Midbrain (tissue), 1 donor: ENCODE results near the gene GNAL.
"Not testable (repeated sequence)": the region's sequence is repeated elsewhere in the genome, so short reads cannot be mapped to it uniquely, and the experiment has no call there.

ENCODE experiments used
- DNase-seq: peaks from one replicate; lab custom pipeline; 2025; lab: John Stamatoyannopoulos, UW

The GNAL gene

DNA sequence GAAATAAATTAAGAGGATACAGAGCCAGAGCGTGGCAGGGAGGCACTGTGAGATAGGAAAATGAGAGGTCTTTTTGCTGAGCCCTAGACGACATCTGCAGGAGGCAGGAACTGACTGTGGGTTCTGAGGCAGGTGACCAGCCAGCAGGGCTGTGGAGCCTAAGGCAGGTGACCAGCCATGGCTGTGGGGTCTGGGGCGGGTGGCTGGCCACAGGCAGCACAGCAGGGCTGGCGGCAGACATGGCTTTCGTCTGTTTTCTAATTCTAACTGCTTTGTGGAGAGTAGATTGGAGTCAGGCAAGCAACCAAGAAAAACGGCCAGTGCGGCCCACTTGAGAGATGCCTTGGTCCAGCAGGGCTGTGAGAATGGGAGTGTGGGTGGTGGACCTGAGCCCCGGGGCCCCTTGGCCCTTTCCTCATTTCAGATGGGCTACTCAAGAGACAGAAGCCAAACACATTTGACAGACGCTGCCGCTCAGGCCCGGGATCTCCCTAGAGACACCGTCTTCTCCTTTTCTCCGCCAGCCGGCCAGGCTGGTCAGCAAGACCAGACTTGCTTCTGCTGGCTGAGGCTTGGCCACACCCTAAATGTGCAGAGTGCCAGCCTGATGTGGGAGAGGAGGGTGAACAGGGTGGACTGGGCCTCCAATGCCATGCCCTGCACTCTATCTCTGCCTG, 19.7 kb upstream of the GNAL start:
- DNase-seq: no peak

DNA sequence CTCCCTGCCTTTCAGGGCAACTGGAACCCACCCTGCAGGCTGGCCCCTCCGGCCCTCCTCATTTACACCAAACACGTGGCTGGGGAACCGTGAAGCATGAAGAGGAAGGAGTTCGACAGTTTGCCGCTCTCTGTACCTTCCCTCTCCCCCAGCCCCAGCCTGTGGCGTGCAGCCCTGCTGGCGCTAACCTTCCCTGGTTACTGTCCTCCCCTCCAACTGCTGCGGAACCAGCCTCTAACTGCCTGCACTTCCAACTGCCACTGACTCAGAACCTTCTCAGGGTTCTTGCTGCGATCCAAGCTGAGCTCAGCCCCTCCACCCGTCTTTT, 19.2 kb upstream of the GNAL start:
- DNase-seq: no peak

DNA sequence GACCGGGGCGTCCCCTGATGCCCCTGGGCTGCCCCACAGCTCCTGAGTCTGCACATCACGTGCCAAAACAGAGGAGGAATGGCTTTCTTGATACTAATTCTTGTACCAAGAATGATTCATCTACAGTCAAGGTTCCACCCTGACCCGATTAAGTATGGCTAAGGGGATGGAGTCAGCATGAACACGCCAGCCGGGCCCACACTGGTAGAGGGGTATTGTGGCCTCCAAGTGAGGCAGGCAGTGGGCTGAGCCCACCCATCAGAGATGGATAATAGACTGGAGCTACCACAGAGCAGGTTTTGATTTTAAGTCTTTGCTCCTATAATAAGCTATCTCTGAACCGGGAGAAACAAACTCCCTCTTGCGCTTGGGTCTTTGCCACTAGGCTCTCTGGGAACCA, 17.9 kb upstream of the GNAL start:
- DNase-seq: no peak

DNA sequence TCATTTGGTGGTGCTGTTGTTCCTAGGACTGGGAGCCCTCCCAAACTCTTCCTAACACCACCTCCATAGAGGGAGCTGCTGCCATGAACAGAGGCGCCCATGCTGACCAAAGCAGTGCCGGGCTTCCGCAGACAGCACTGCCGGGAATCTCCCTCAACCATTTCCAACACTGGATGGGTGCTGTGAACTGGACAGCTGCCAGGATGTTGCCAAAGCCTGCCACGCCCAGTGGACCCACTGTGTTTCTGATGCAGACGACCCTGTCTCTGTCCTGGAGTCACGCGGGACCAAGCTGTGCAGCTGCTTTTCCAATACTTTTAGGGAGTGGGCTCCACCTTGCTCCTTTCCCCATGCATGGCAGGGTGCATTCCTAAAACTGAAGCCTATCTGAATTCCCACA, 16.9 kb upstream of the GNAL start:
- no peak for DNase-seq

DNA sequence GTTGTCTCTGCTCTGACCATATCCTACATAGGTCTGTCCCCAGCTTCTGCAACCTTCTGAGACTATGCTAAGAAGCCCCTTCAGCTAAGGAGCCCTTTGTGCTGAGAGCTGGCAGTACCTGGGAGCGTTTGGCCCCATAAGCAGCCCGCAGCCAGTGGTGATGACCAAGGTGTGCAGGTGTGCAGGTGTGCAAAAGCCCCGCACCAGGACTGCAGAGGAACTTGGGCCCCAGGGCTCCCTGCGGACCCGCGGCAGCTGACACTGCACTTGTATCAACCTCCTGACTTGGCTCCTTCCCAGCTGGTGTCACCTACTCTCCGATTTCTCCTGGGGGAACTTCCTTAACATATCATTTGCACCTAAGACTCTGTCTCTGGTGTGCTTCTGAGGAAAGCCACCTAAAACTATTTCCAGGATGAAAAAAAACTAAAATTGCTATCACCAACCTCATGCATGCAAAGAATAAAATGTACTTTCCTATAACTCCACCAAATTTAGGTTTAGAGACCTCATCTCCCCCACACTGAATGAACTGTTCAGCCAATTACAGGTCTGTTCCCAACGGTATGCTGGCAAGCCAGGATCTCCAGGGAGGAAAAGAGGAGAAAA, 16.1 kb upstream of the GNAL start:
- DNase-seq: no peak

DNA sequence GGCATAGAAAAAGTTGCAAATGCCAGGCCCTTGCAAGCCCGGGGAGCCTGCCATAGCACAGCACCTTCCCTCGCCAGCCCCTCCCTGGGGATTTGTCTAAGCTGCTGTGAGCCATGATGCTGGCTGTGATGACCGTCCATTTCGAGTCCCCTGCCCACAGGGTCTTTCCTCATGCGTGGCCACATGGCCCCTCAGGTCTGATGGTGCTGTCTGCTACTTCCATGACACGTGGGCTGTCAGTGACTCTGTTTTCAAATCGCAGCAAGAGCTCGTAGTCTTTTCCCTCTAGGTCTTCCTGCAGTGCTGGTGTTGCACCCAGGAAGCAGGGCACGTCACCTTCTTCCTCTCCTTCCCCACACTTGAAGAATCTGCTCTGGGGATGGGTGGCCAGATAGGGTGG, 15.5 kb upstream of the GNAL start:
- DNase-seq: no peak

DNA sequence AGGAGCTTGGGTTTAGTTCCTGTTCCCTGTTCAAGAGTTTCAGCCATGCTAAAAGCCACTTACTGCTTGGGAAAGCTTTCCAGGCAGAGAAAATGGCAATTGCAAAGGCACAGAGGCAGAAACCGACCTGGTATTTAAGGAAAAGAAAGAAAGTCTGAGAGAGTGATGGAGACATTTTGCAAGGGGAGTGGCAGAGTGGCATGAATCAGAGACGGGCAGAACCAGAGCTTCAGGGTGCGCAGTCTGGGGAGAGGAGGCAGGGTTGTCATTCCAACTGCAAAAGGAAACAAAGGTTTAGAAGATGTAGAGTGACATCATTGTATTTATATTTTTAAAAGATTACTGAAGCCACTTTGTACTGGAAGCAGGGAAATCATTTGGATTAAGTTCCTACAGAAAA, 14.9 kb upstream of the GNAL start:
- DNase-seq: no peak

DNA sequence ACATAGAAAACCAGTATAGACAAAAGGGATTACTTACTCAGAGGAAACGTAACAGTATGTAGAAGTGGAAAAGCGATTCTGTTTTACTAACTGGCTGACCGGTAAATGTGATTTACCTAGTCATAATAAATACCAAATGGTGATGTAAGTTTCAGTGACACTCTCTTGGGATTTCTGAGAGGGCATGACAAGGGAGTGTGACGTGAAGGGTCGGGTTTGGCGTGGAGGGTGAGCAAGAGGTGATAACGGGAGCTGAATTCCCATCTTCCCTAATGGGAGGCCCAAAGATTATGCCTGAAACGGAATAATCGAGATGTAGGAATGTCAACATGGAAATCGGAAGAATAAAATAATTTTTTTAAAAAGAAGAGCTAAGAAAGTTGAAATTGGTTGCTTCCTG, 12.7 kb upstream of the GNAL start:
- no peak for DNase-seq

DNA sequence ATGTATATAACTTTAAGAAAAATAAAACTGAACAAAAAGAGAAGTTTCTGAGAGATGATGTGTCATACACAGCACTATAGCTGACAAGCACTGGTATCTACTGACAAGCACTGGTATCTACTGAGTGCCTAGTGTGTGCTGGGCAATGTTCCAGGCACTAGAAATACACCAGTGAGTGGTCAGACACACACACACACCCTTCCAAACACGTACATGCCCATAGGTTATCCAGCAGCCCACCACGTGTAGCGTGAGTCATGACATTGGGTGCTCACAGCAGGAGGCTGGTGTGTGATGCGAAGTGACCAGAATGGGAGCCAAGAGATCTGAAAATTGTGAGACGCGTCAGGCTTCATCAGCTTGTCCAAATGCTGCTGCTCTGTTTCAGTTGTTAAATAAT, 12.2 kb upstream of the GNAL start:
- no peak for DNase-seq

DNA sequence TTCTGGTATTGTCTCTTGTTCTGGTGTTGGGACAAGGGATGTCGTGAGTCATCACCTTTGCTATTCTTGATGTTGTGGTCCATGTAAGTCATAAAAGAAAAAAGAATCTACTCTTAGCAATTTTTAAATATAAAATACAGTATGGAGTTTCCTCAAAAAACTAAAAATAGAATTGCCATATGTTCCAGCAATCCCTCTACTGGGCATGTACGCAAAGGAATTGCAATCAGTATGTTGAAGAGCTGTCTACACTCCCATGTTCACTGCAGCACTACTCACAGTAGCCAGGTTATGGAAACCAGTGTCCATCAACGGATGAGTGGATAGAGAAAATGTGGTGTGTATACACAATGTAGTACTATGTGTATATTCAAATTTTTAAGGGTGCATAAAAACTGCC, 10.9 kb upstream of the GNAL start:
- no peak for DNase-seq

DNA sequence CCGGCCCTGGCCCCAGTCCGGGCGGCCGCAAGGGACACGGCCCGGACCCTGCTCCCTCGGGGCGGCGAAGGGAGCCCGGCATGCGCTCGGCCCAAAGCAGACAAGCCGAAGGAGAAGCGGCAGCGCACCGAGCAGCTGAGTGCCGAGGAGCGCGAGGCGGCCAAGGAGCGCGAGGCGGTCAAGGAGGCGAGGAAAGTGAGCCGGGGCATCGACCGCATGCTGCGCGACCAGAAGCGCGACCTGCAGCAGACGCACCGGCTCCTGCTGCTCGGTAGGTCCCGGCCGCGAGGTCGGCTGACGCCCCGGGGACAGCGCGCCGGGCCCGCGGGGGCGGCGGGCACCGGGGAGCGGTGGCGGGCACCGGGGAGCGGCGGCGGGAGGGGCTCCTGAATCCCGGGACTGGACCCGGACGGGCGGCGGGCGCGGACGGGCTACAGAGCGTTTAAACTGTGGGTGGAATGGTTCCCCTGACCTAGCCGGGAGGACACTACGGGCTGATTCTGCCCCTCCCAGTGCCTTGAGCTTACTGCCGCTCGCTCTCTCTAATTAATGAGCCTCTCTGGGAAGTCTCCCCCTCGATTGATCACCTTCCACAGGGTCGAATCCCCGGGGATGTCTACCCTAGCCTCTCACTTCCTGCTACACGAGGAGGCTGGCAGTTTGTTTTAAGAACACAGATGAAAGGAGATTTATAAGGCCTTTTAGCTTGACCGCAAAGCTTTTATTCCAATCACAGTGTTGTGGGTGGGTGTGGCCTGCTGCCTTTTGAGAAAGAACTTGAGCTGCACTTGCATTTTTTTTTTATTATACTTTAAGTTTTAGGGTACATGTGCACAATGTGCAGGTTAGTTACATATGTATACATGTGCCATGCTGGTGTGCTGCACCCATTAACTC, 853 bp downstream of the GNAL start:
- no peak for DNase-seq

DNA sequence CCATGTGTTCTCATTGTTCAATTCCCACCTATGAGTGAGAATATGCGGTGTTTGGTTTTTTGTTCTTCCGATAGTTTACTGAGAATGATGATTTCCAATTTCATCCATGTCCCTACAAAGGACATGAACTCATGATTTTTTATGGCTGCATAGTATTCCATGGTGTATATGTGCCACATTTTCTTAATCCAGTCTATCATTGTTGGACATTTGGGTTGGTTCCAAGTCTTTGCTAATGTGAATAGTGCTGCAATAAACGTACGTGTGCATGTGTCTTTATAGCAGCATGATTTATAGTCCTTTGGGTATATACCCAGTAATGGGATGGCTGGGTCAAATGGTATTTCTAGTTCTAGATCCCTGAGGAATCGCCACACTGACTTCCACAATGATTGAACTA, 1.6 kb downstream of the GNAL start:
- DNase-seq: not testable (repeated sequence)

DNA sequence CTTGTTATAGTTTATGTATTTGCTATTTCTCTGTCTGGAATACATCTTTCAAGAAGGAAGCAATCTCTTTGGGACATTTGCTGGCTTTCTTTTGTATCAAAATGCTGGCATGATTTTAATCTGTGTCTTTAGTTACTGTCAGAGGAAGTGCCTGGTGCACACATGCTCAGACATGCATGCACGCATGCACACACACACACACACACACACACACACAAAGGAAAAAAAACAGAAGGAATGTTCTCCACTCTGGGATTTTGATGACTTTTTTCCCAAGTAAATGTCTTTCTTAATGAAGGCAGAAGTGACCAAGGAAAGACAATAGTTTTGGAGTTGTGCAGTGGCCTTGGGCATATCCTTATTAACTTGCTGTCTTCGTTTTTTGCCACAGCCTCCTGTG, 6.7 kb downstream of the GNAL start:
- DNase-seq: no peak

DNA sequence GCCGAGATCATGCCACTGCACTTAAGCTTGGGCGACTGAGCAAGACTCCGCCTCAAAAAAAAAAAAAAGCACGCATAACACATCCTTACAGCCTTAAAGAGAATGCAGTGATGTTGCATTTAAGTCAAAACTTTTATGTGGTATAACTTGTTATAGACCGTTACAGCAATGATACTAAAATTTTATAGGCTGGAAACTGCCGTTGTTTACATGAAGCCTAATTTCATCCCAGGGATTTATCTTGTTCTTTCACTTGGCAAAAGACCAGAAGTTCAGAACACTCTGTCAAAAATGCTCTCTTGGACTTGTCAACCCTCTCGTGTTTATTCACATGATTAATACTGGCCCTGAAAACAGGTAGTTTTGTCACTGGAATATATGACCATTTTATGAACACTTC, 7.4 kb downstream of the GNAL start:
- no peak for DNase-seq

DNA sequence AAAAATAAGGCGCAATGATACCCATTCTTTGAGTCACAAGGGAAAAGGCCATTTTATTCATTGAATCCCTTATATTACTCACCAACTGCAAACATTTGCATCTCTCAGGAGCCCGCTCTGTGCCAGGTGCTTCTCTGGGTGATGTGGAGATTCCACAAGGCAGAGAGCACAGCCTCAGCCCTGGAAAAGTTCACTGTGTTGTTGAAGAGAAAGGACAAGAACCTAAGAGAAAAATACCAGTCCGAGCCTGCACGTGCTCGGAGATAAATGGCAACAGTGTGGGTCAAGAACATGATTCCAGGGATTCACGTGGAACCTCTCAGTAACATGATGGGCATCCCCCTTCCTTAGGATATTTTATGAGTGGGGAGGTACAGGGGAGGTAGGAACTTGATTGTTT, 11.8 kb downstream of the GNAL start:
- no peak for DNase-seq

DNA sequence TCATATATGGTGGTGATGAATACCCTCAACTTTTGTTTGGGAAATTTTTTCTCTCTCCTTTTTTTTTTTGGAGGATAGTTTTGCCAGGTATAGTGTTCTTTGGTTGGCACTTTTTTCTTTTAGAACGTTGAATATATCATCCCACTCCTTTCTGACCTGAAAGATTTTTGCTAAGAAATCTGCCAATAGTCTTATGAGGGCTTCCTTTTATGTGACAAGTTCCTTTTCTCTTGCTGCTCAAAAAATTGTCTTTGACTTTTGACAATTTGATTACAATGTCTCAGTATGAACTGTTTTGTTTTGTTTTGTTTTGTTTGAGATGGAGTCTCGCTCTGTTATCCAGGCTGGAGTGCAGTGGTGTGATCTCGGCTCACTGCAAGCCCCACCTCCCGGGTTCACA, 21.5 kb downstream of the GNAL start:
- DNase-seq: no peak

DNA sequence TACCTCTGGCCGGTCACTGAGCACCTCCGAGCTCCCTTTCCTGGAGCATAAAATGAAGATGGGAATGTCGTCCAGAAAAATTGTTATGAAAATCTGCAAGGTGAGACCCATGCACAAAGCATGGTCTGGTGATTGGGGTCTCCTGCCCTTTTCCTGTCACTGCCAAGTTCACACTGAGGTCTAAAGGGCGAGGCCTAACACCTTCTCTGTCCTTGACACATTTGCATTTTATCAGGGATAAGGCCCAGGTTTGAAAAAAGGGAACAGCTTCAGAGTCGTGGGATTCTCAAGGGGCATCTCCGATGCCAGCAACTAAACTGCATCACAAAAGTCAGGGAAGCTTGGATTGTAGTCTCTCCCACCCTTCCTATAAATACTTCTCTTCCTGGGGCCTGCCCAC, 24.7 kb downstream of the GNAL start:
- no peak for DNase-seq

DNA sequence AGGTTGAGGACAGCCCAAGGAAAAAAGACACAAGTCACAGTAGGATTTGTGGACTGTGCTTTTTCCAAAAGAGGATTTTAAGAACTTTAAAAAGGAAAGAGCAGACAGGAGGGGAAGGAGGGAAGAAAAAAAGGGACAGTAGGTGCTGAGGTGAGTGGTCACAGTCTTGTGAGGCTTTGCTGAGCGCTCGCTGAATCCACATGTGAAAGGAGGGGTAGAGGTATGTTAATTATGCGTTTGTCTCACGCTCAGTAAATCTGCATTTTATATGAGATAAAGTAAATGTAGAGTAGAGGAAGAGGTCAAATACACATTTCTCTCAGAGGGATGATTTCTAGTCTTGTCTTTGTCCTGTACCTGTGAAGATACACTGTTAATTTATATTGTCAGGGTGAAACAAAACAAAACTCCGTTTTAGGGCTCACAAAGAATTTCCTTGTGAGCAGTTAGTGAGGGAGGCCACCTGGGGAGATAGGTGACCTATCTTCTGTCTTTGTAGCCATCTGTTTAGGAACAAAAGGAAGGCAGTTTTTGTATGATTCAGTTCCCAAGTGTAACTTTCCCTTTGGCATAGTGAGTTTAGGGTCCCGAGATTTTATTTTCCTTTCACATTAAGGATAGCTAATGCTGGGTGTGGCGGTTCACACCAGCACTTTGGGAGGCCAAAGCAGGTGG, 25.3 kb downstream of the GNAL start:
- no peak for DNase-seq

DNA sequence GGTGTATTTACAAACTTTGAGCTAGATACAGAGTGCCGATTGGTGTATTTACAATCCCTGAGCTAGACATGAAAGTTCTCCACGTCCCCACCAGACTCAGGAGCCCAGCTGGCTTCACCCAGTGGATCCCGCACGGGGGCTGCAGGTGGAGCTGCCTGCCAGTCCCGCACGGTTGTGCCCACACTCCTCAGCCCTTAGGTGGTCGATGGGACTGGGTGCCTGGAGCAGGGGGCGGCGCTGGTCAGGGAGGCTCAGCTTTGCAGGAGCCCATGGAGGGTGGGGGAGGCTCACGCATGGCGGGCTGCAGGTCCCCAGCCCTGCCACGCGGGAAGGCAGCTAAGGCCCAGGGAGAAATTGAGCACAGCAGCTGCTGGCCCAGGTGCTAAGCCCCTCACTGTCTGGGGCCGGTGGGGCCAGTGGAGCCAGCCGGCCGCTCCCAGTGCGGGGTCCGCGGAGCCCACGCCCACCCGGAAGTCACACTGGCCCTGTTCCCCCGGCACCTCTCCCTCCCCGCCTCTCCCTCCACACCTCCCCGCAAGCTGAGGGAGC, 27.8 kb downstream of the GNAL start:
- not testable (repeated sequence) for DNase-seq

DNA sequence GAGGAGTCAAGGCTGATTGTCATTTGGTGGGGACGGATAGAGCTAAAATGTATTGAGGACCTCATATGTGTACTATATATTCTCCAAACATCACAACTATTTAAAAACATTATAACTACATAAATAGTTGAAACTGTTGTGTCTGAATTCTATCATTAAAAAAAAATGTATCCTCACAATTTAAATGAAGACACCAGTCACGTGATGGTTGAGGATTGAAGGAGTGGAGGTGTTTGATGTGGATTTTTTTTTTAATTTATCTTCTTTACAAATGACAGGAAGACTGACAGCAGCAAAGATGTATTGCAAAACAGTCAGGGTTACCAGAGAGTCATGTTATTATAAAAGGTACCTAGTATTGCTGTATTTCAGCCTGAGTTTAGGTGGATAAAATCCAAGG, 30.0 kb downstream of the GNAL start:
- DNase-seq: no peak

DNA sequence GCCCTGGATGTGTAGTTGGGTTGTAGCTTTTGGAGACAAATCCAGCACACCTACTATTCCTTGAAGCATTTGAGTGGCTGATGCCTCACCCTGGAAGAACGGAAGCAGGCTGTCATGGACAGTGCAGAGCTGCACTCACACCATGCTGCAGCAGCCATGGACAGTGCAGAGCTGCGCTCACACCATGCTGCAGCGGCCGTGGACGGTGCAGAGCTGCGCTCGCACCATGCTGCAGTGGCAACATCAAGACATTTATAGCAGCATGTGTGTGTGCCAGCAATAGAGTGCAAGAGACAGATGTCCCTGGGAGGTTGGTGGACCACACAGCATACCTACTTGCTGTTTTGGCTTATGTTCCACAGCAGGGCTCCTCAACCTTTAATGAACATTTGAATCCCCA, 30.6 kb downstream of the GNAL start:
- DNase-seq: no peak

DNA sequence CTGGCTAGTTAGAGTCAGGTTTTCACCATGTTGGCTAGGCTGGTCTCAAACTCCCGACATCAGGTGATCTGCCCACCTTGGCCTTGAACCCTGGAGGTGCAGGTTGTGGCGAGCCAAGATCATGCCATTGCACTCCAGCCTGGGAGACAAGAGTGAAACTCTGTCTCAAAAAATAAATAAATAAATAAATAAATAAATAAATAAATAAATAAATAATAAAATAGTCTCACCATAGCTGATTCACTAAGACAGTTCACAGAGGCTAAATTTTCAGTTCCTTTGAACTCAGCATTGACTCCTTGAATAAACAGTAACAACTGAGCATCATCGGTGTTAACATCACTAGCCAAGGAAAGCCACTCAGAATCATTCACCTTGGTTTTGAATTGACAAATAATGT, 32.7 kb downstream of the GNAL start:
- DNase-seq: no peak

DNA sequence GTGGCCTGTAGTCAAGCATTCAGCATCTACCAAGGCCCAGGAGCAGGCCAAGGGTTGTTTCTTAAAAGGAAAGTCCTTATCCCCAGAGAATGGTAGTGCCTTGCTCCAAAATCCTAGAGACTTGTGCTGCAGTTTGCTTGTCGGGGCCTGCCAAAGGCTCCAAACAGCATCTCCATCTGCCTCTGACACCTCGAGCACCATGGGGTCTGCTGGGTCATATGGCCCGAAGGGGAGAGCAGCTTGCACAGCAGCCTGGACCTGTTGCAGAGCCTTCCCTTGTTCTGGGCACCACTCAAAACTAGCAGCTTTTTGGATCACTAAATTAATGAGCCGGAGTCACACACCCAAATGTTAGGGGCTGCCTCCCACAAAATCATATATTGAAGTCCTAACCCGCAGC, 35.7 kb downstream of the GNAL start:
- DNase-seq: no peak
